K562 (cell line): ENCODE results near the gene SFI1. TPM values are rescaled to one million over a fixed set of nuclear protein-coding genes. Genes with fewer than 3 reads are reported as not detected.

ENCODE experiments used
- E4F1 ChIP-seq: fragments of 250-450 bp; sonication (Bioruptor Pico); IDR thresholded peaks from 2 replicates; pipeline ENCODE4 v1.5.0; 2021; ENCODE audit warnings: mild to moderate bottlenecking, borderline replicate concordance
- ETV5 ChIP-seq: sonication (generic); formaldehyde crosslinking; IDR thresholded peaks from 2 replicates; pipeline ENCODE4 v1.4.0; 2020; ENCODE audit warnings: low read depth, mild to moderate bottlenecking, missing genetic modification reagents
- FIP1L1 ChIP-seq: fragments of 200-400 bp; formaldehyde crosslinking; IDR thresholded peaks from 2 replicates; pipeline ENCODE4 v1.6.1; 2018; ENCODE audit warnings: mild to moderate bottlenecking, low read depth, low read length; ENCODE audit not compliant: poor library complexity, severe bottlenecking
- MAFG ChIP-seq: fragments of 450-650 bp; conservative IDR thresholded peaks from 2 replicates; pipeline ENCODE4 v1.6.1; 2016; ENCODE audit warnings: missing genetic modification characterization, missing compliant biosample characterization
- MED1 ChIP-seq: sonication (generic); formaldehyde crosslinking; IDR thresholded peaks from 2 replicates; pipeline ENCODE4 v1.8.1; 2023; ENCODE audit warnings: missing genetic modification reagents, borderline replicate concordance
- NCOA6 ChIP-seq: fragments of 450-650 bp; IDR thresholded peaks from 2 replicates; pipeline ENCODE4 v1.6.1; 2017; ENCODE audit warnings: mild to moderate bottlenecking
- NELFE ChIP-seq: IDR thresholded peaks from 2 replicates; pipeline ENCODE4 v1.6.1; 2011; ENCODE audit warnings: mild to moderate bottlenecking; ENCODE audit not compliant: insufficient read depth, insufficient read length
- NFXL1 ChIP-seq: fragments of 450-650 bp; formaldehyde crosslinking; IDR thresholded peaks from 2 replicates; pipeline ENCODE4 v1.4.0; 2021; ENCODE audit warnings: mild to moderate bottlenecking
- REST ChIP-seq, 2 experiments: fragments of 450-650 bp; formaldehyde crosslinking in 1 of 2; IDR thresholded peaks; 2 replicates each; pipeline versions ENCODE4 v1.4.0 to v1.6.1; 2014 to 2020; ENCODE audit warnings: mild to moderate bottlenecking in 2 of 2, borderline replicate concordance in 1 of 2, low read depth in 1 of 2
- STAT6 ChIP-seq: sonication (generic); formaldehyde crosslinking; IDR thresholded peaks from 2 replicates; pipeline ENCODE4 v1.8.1; 2023; ENCODE audit warnings: mild to moderate bottlenecking, missing genetic modification reagents
- ZBTB26 ChIP-seq: fragments of 450-650 bp; formaldehyde crosslinking; IDR thresholded peaks from 2 replicates; pipeline ENCODE4 v1.4.0; 2022; ENCODE audit warnings: missing genetic modification characterization
- ZNF134 ChIP-seq: fragments of 250-450 bp; sonication (Bioruptor Pico); conservative IDR thresholded peaks from 2 replicates; pipeline ENCODE4 v1.4.0; 2020
- polyA plus RNA-seq, 8 experiments: library from polyadenylated mRNA; depleted of rRNA in 4 of 8; stranded (reverse) in 5 of 8; unstranded in 3 of 8; fragments of >200 nt; fragmentation: Nextera tagmentation in 2 of 8; fragmentation: Illumina TruSeq in 1 of 8; extraction: Ambion mirVana in 2 of 8; extraction: Trizol in 1 of 8; gene quantifications; 2 replicates each; pipeline versions ENCODE4 v1.2.1 to v1.2.3, GENCODE V29; 2011 to 2014; ENCODE audit warnings: inconsistent platforms in 1 of 8, missing spikeins in 1 of 8
- total RNA-seq, 7 experiments: library from RNA; depleted of rRNA in 6 of 7; stranded (reverse); fragments of >200 nt in 6 of 7; fragmentation: Illumina TruSeq in 2 of 7; extraction: Trizol in 2 of 7; gene quantifications; 2 replicates each; pipeline versions ENCODE4 v1.2.1 to v1.2.3, GENCODE V29; 2011 to 2021; ENCODE audit warnings: low replicate concordance in 1 of 7

The SFI1 gene
- total and polyA plus RNA-seq, 9 of the 15 experiments (the other 6 are each of a cell fraction or from before 2014, with no cell fraction given), result 3.0 to 25.6 (median 14.1) TPM

GRCh38 chr22:31489632-31490495 is 6.5 kb upstream of the SFI1 start, which contains the start of gene EIF4ENIF1 (continued):
- TF ChIP-seq NELFE, result no peak
- TF ChIP-seq STAT6 (CRISPR knock-in tag), result no peak
- peak; percentile 94 for TF ChIP-seq FIP1L1
- TF ChIP-seq MAFG, result no peak
- no peak for TF ChIP-seq REST (IDR thresholded peaks at IDR 0.05; ENCODE audit: borderline replicate concordance)
- no peak for TF ChIP-seq REST (CRISPR knock-in tag; IDR thresholded peaks at IDR 0.05; ENCODE audit: low read depth)
- TF ChIP-seq NFXL1 (CRISPR knock-in tag), result no peak
- no peak for TF ChIP-seq ZNF134 (CRISPR knock-in tag)
- no peak for TF ChIP-seq ZBTB26
- TF ChIP-seq NCOA6, result no peak
- TF ChIP-seq E4F1 (CRISPR knock-in tag), result no peak
- peak; percentile 72 for TF ChIP-seq ETV5 (CRISPR knock-in tag)
- no peak for TF ChIP-seq MED1
